Activated B cell treated with CpG ODN at 0.5 μM for 24 hours (primary cell): ENCODE results near the gene WWOX. TPM values are rescaled to one million over a fixed set of nuclear protein-coding genes. Genes with fewer than 3 reads are reported as not detected.

ENCODE experiments used
- ATAC-seq: fragments of 200-7000 bp; cut with Tn5 transposase; one replicate; pipeline ENCODE4 v1.10.0; 2021; ENCODE audit warnings: low read depth, mild to moderate bottlenecking, moderate library complexity
- CTCF ChIA-PET: fragments of 350-600 bp; sonication (Branson Sonifier 250); formaldehyde crosslinking; loops from one replicate; lab custom pipeline; 2021; ENCODE audit warnings: antibody characterized with exemption; lab: Charles Lee
- POLR2A ChIA-PET: fragments of 350-600 bp; sonication (Branson Sonifier 250); formaldehyde crosslinking; loops from one replicate; lab custom pipeline; 2021; ENCODE audit warnings: antibody characterized with exemption; lab: Charles Lee
- DNase-seq: peaks from one replicate; pipeline ENCODE4 v3.0.0; 2022
- H3K27ac Mint-ChIP-seq: one replicate; pipeline ENCODE4 v1.8.0; 2020; ENCODE audit warnings: mixed read lengths
- H3K27me3 Mint-ChIP-seq: one replicate; pipeline ENCODE4 v1.8.0; 2021; ENCODE audit warnings: mixed read lengths
- H3K36me3 Mint-ChIP-seq: one replicate; pipeline ENCODE4 v1.8.0; 2021; ENCODE audit warnings: low read depth, mixed read lengths
- H3K4me1 Mint-ChIP-seq: one replicate; pipeline ENCODE4 v1.8.0; 2021; ENCODE audit warnings: mixed read lengths
- H3K4me3 Mint-ChIP-seq: one replicate; pipeline ENCODE4 v1.8.0; 2020; ENCODE audit warnings: mild to moderate bottlenecking, mixed read lengths
- H3K9me3 Mint-ChIP-seq: one replicate; pipeline ENCODE4 v1.8.0; 2020; ENCODE audit warnings: mixed read lengths
- intact Hi-C: fragments of 100-400 bp; cut with micrococcal nuclease; formaldehyde crosslinking; loops from one replicate; pipeline ENCODE4 v1.15.1; 2024
- total RNA-seq: library from RNA; stranded (reverse); gene quantifications from 2 replicates; pipeline ENCODE4 v1.2.3, GENCODE V29; 2022
- TF ChIP-seq, protein P1 (sequence below): fragments of 200-600 bp; IDR thresholded peaks from one replicate; pipeline ENCODE4 v1.8.0; 2022; ENCODE audit warnings: antibody characterized with exemption, mild to moderate bottlenecking

Gene WWOX
- total RNA-seq, 1 donor from 2014 or later: 22.6 TPM

- ATAC-seq (no peak), DNase-seq (no peak)
- Mint-ChIP-seq H3K27ac (no peak overlapping the region), H3K27me3 (no peaks in the 10 kb centered on the region), H3K4me3 (no peak overlapping the region), H3K9me3 (no peaks in the 10 kb centered on the region), H3K4me1 (no peaks in the 10 kb centered on the region), H3K36me3 (no peaks in the 10 kb centered on the region)
- TF ChIP-seq, protein P1, sequence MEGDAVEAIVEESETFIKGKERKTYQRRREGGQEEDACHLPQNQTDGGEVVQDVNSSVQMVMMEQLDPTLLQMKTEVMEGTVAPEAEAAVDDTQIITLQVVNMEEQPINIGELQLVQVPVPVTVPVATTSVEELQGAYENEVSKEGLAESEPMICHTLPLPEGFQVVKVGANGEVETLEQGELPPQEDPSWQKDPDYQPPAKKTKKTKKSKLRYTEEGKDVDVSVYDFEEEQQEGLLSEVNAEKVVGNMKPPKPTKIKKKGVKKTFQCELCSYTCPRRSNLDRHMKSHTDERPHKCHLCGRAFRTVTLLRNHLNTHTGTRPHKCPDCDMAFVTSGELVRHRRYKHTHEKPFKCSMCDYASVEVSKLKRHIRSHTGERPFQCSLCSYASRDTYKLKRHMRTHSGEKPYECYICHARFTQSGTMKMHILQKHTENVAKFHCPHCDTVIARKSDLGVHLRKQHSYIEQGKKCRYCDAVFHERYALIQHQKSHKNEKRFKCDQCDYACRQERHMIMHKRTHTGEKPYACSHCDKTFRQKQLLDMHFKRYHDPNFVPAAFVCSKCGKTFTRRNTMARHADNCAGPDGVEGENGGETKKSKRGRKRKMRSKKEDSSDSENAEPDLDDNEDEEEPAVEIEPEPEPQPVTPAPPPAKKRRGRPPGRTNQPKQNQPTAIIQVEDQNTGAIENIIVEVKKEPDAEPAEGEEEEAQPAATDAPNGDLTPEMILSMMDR: no peak
- ChIA-PET POLR2A (no interaction called here), CTCF (no interaction called here)
- intact Hi-C loops: no loop called here
Measured at GRCh38 chr16:79110953-79111352, 1011.5 kb downstream of the WWOX start.

DNA sequence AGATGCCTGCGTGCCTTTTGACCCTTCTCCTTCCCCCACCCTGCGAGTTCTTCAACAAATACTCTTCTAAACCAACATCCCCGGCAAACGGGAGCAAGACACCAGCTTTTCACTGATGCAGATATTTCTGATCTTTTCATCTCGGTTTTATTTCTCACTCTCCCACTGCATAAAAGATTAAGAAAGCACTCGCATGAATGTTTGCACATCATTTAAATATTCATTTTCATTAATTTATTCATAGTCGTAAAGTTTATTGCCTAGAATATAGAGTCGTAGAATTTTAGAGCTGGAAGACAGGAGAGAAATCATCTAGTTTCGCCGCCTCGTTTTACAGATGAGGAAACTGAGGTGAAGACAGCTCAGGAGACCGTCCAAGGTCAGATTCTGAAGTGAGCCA, 1013.0 kb downstream of the WWOX start:
- ChIA-PET CTCF (no interaction called here), POLR2A (no interaction called here)
- DNase-seq (no peak), ATAC-seq (no peak)
- H3K27me3 Mint-ChIP-seq: no peaks in the 10 kb centered on the region
- H3K9me3 Mint-ChIP-seq: no peaks in the 10 kb centered on the region
- intact Hi-C loops: no loop called here
- no peak overlapping the region for H3K27ac Mint-ChIP-seq
- no peak overlapping the region for H3K4me3 Mint-ChIP-seq
- TF ChIP-seq, protein P1: no peak
- no peaks in the 10 kb centered on the region for H3K4me1 Mint-ChIP-seq
- H3K36me3 Mint-ChIP-seq: no peaks in the 10 kb centered on the region

DNA sequence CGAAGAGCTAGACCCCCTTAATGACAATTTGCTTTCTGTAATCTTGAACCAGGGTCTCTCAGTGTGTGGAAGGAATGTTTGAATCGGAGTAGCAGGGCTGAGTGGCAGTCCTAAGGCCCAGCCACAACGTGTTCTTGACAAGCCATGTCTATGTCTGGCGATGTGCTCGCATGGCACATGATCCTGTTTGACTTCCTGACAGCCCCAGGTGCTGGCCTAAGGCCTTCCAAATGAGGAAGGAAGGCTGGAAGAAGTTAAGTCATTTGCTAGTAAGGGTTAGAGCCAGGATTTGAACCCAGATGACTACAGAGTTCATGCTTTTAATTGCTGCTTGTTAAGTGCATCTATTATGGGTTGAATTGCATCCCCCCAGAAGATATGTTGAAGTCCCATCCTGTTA, 1014.4 kb downstream of the WWOX start:
- DNase-seq: no peak
- Mint-ChIP-seq H3K9me3 (no peaks in the 10 kb centered on the region), H3K27me3 (no peaks in the 10 kb centered on the region), H3K27ac (no peak overlapping the region), H3K4me1 (no peaks in the 10 kb centered on the region), H3K4me3 (no peak overlapping the region), H3K36me3 (no peaks in the 10 kb centered on the region)
- TF ChIP-seq, protein P1: no peak
- POLR2A ChIA-PET: no interaction called here
- no peak for ATAC-seq
- CTCF ChIA-PET: no interaction called here
- intact Hi-C loops: no loop called here

DNA sequence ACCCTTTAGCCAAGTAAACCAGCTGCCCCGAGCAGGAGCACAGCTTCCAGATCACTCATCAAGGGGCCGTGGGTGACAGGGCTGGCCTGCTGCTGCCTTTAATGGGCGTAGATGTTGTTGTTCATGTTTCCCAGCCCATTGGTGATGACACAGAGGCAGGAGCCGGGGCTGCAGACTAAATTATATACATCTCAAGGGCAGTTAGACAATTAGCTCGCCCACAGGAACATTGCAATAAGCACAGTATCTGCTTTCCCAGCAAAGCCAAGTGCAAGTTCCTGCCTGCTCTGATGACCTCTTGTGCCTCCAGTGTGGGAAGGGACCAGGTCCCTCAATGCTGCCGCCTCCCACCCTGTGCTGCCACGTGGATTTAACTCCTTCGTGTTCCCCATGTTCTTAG, 1015.3 kb downstream of the WWOX start:
- no peak overlapping the region for H3K4me3 Mint-ChIP-seq
- intact Hi-C loops: no loop called here
- ATAC-seq: no peak

GRCh38 chr16:79121906-79122305, 1022.5 kb downstream of the WWOX start:
- H3K27ac Mint-ChIP-seq: no peak overlapping the region
- CTCF ChIA-PET: no interaction called here
- DNase-seq (no peak), ATAC-seq (no peak)
- no peaks in the 10 kb centered on the region for H3K27me3 Mint-ChIP-seq
- H3K4me3 Mint-ChIP-seq: no peak overlapping the region
- H3K9me3 Mint-ChIP-seq: no peaks in the 10 kb centered on the region
- POLR2A ChIA-PET: no interaction called here
- H3K36me3 Mint-ChIP-seq: no peaks in the 10 kb centered on the region
- intact Hi-C loops: no loop called here
- TF ChIP-seq, protein P1: no peak
- no peaks in the 10 kb centered on the region for H3K4me1 Mint-ChIP-seq

More for the DNA sequence above, 1015.3 kb downstream of the WWOX start:
- no peaks in the 10 kb centered on the region for H3K4me1 Mint-ChIP-seq
- H3K27ac Mint-ChIP-seq: no peak overlapping the region
- H3K9me3 Mint-ChIP-seq: no peaks in the 10 kb centered on the region
- TF ChIP-seq, protein P1: no peak
- ChIA-PET CTCF (no interaction called here), POLR2A (no interaction called here)
- DNase-seq: no peak
- no peaks in the 10 kb centered on the region for H3K36me3 Mint-ChIP-seq
- H3K27me3 Mint-ChIP-seq: no peaks in the 10 kb centered on the region
